GM18870 (cell line): ENCODE measurements around the gene SMIM38.

ENCODE experiments used
- ATAC-seq: cut with Tn5 transposase; IDR thresholded peaks from one replicate; pipeline ENCODE4 v1.9.1; 2021; ENCODE audit warnings: moderate library complexity; ENCODE audit not compliant: unreplicated experiment

The SMIM38 gene

DNA sequence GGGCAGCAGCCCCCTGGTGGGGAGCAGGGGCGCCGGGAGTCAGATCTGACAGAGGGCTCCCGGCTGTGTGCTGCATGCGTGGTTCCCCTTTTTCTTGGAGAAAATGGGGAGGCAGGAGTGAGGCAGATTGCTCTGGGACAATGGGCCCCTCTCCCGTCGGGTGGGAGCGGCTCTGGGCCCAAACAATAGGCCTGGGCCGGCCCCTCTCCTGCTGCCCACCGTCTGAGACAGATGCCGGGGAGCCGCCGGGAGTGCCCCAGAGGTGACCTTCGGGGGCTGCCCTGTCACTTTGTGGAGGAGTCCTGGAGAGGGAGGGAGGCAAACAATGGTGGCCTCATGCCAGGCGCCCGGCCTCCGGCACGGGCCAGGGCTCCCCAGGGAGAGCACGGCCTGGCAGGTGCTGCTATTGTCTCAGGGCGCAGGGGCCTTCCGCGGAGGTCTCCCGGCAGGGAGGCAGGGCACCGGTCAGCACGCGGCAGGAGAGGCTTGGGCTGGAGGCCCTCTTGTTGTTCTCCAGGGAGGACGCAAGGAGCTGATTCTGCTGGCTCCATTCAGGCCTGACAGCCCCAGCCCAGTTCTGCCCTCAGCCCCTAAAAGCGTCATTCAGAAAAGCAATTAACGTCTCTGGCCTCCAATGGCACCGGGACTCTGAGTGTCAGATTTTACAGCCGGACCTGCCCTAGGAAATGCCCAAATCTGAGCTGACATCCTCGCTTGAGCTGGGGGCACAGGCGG lies 44.8 kb downstream of the SMIM38 start:
- ATAC-seq: no peak

DNA sequence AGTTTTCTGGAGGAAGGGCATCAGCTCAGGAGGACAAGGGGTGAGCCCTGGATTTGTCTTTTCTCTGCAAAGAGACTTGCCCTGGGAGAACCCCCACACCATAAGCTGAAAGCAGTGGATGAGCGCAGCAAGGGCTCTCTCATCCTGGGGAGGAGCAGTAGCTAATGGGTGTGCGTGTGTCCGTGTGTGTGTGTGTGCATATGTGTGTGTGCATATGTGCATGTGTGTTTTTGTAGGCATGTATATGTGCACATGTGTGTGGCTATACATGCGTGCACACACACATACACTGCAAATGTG lies 45.3 kb downstream of the SMIM38 start:
- ATAC-seq: no peak

DNA sequence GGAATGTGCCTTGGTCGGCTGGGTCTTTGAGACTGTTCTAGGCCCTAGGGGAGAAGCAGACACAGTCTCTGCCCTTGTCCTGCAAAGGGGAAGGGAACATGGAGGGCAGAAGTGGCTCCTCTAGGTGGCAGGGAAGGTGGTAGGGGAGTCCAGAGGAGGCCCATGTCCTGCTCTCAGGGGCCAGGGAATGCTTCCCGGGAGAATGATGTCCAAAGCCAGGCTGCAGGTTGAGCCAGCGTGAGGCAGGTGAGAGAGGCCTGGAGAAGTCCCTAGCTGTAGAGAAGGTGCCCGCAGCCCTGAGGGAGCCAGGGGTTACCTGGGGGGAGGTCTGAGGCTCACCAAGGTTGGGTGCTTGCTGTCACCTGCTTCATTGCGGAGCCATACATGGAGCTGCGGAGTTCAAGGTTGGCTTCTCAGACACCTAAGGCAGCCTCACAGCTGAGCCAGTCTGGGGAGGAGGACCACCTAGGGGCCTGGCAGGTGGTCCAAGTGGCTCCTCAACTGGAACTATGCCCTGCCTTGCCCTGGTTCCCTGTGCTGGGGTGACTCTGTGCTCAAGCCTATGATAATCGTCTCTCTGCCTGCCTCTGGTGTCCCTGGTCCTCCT lies 46.1 kb downstream of the SMIM38 start:
- ATAC-seq: no peak

DNA sequence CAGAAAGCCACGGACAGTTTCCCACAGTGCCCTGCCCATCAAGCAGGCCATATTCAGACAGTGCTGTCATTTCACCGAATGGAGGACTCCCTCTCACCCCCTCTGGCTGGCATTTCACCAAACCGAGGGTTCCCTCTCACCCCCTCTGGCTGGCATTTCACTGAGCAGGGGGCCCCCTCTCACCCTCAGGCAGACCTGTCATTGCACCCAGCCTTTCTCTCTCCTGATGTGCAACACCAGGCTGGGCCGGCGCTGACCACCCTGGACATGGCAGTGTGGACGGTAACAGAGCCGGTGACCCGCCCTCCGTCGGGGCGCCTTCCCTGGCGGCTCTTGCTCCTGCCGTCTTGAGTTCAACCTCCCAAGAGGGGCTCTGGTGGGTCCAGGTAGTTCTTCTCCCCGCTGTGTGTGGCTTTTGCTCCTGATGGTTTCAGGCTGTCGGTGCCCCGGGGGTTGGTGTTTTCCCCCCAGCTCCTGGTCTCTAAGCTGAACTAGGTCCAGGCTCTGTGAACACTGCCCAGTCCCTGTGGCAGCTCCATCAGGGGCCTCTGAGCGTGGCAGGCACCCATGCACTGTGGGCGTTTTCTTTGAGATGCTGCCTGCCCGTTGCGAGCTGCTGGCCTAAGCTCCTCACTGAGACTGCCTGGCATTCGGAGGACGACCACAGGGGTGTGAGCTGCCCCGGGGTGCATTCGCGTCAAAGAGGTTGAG lies 46.9 kb downstream of the SMIM38 start:
- ATAC-seq: no peak

DNA sequence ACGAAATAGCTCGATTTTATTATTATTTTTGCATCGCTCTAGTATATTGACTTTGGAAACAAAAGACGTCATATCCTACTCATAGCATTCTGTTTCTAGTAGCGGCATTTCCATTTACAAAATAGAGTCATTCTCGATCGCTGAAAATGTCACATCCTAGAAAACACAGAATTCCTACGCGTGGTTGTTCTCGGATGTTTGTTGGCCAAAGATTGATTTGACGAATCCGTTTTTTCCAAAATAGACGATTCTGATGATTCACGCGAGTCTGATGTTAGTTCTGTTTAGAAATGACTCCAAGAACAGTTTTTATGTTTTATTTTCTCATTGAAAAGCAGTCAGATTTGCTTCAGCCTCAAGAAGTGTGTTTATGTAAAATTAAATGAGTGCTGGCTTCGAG lies 47.6 kb downstream of the SMIM38 start:
- no peak for ATAC-seq

DNA sequence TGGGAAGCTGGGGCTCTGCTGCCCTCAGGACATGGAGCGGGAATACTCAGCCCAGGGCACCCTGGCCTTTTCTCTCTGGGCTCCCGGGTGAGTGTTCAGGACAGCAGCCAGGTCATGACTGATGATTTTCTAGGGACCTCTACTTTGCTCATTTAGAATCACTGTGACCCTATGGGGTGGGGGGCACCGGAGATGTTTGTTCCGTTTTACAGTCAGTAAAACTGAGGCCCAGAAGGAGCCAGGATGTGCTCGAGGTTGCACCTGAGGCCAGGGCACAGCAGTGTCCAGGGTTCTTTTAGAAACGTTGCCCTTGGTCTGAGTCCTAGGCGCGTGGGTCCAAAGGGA lies 48.1 kb downstream of the SMIM38 start:
- no peak for ATAC-seq

DNA sequence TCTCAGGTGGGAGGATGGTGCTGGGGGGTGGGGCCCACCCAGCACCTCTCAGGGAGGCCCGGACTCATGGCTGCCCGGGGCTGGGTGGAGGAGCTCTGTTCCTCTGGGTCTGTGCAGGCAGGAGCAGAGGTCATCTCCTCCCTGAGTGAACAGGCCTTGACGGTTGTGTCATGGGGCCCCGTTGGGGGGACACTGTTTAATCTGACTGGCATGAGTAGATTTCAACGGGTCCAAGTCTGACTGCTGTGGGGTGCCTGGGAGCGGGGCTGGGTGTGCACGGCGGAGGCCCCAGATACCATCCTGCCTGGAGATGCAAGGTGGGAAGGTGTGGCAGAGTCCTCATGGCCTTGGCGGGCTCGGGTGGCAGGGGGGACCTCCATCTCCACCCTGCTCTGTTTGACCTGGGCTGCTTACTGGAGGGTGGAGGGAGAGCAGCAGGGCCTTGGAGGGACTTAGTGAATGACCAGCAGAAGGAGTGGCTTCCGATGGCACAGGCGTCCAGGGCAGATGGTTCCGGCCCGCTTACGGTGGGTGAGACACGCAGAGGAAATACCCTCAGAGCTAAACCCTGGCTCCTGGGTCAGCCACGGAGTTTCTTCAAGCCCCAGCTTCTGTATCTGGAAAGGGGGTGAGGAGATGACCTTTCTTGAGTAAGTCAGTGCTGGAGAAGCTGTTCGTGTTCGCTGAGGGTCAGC lies 48.7 kb downstream of the SMIM38 start:
- no peak for ATAC-seq

DNA sequence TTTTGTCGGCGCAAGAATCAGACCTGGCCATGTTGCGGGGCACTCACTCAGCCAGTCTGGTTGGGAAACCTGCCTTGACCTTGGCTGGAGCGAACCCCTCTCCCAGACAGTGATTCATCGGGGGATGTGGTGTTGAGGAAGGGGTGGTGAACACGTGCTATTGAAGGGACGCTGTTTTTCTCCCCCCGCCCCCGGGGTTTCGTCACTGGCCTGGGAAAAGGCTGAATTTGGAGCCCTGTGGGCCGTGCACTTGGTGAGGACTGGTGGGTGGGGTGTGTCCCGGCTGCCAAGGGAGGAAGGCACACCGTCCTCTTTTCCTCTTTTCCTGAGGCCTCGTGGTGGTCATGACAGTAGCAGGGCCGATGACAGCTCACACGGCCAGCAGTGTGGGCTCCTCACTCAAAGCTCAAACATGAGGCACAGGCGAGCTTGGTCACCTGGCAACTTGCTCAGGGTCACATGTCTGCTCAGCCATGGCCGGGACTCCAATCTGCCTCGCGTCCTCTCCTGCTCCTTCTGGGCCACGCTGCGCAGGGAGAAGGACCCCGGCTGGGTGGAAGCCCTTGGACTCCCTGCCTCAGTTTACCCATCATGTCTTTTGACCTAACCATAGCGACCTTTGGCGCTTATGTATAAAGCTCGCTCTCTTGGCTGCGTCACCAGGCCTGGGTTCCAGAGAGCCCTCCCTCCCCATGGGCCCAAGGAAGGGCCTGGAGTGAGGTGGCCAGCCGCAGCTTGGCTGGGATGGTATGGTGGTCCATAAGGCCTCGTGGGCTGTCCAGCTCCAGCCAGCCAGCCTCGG lies 49.4 kb downstream of the SMIM38 start:
- ATAC-seq: no peak
